Hepatocyte (in vitro differentiated cells): ENCODE measurements around the gene RALGAPB. TPM values are rescaled to one million over a fixed set of nuclear protein-coding genes. Genes with fewer than 3 reads are reported as not detected.

Experiments
- DNase-seq: peaks from one replicate; pipeline ENCODE4 v3.0.0-alpha.2; 2016; ENCODE audit warnings: low spot score
- H2AFZ ChIP-seq: fragments of 200-600 bp; sonication (generic); 2 replicates; pipeline ENCODE4 v1.6.0; 2016; ENCODE audit warnings: antibody characterized with exemption, mild to moderate bottlenecking
- H3K27ac ChIP-seq: fragments of 200-600 bp; sonication (generic); 2 replicates; pipeline ENCODE4 v1.5.1; 2016; ENCODE audit warnings: mild to moderate bottlenecking
- H3K27me3 ChIP-seq: fragments of 200-600 bp; sonication (generic); 2 replicates; pipeline ENCODE4 v1.6.1; 2016
- H3K36me3 ChIP-seq: fragments of 200-600 bp; sonication (generic); replicated peaks from 2 replicates; pipeline ENCODE4 v1.5.1; 2016; ENCODE audit warnings: low read depth; ENCODE audit not compliant: insufficient read depth
- H3K4me1 ChIP-seq: fragments of 200-600 bp; sonication (generic); 2 replicates; pipeline ENCODE4 v1.5.1; 2016; ENCODE audit warnings: mild to moderate bottlenecking, moderate library complexity; ENCODE audit not compliant: insufficient read depth
- H3K4me2 ChIP-seq: fragments of 200-600 bp; sonication (generic); 2 replicates; pipeline ENCODE4 v1.6.0; 2016
- H3K4me3 ChIP-seq: fragments of 200-600 bp; sonication (generic); 2 replicates; pipeline ENCODE4 v1.5.1; 2016; ENCODE audit warnings: mild to moderate bottlenecking
- H3K79me2 ChIP-seq: fragments of 200-600 bp; sonication (generic); 2 replicates; pipeline ENCODE4 v1.6.0; 2017; ENCODE audit warnings: mild to moderate bottlenecking
- H3K9me2 ChIP-seq: fragments of 200-600 bp; sonication (generic); replicated peaks from 2 replicates; pipeline ENCODE4 v1.6.0; 2017; ENCODE audit warnings: mild to moderate bottlenecking; ENCODE audit not compliant: insufficient read depth
- H3K9me3 ChIP-seq: fragments of 200-600 bp; sonication (generic); 2 replicates; pipeline ENCODE4 v1.5.1; 2016; ENCODE audit warnings: low read depth, mild to moderate bottlenecking
- H4K20me1 ChIP-seq: fragments of 200-600 bp; sonication (generic); 2 replicates; pipeline ENCODE4 v1.6.0; 2016; ENCODE audit warnings: mild to moderate bottlenecking; ENCODE audit not compliant: insufficient read depth, poor library complexity, severe bottlenecking
- EZH2 ChIP-seq: fragments of 200-600 bp; sonication (generic); IDR thresholded peaks from 2 replicates; pipeline ENCODE4 v1.6.1; 2016; ENCODE audit warnings: antibody characterized with exemption, mild to moderate bottlenecking, borderline replicate concordance
- EZH2phosphoT487 ChIP-seq: fragments of 200-600 bp; sonication (generic); IDR thresholded peaks from one replicate; pipeline ENCODE4 v1.6.1; 2018; ENCODE audit warnings: antibody characterized with exemption, mild to moderate bottlenecking, low read depth, moderate library complexity; ENCODE audit not compliant: unreplicated experiment, severe bottlenecking
- WGBS: methylation state at CpG from one replicate; pipeline ENCODE4 v1.1.6; 2016; ENCODE audit warnings: low lambda C conversion rate; ENCODE audit errors: missing lambda C conversion rate; 5-methylcytosine and 5-hydroxymethylcytosine counted together
- polyA plus RNA-seq: library from polyadenylated mRNA; unstranded; fragments of >200 nt; fragmentation: Nextera tagmentation; extraction: Ambion mirVana; gene quantifications from 2 replicates; pipeline ENCODE4 v1.2.1, GENCODE V29; 2016
- total RNA-seq: library from RNA; depleted of rRNA; stranded (reverse); fragments of >200 nt; gene quantifications from 2 replicates; pipeline ENCODE4 v1.2.3, GENCODE V29; 2014
- TF ChIP-seq, protein P1 (sequence below): fragments of 200-600 bp; sonication (generic); IDR thresholded peaks from 2 replicates; pipeline ENCODE4 v1.5.1; 2016; ENCODE audit warnings: antibody characterized with exemption, mild to moderate bottlenecking; ENCODE audit not compliant: poor library complexity

Gene RALGAPB
- total and polyA plus RNA-seq, 2 experiments from 2014 or later, result 7.7 to 31.8 TPM

GRCh38 chr20:38604873-38605303, 132.2 kb downstream of the RALGAPB start:
- no peak overlapping the region for H3K27ac ChIP-seq

GRCh38 chr20:38607351-38607750, 134.7 kb downstream of the RALGAPB start:
- Histone ChIP-seq H3K36me3 (no peaks in the 10 kb centered on the region), H3K4me2 (no peak overlapping the region), H4K20me1 (no peaks in the 10 kb centered on the region), H3K4me3 (no peak overlapping the region), H3K9me2 (no peaks in the 10 kb centered on the region), H3K79me2 (no peaks in the 10 kb centered on the region), H3K27ac (no peak overlapping the region), H3K27me3 (peaks cover 7% of the 10 kb centered on the region), H3K9me3 (no peaks in the 10 kb centered on the region), H2AFZ (no peak overlapping the region), H3K4me1 (no peaks in the 10 kb centered on the region)
- DNase-seq, result no peak
- no peak for TF ChIP-seq EZH2phosphoT487
- no peak for TF ChIP-seq EZH2
- TF ChIP-seq, protein P1, sequence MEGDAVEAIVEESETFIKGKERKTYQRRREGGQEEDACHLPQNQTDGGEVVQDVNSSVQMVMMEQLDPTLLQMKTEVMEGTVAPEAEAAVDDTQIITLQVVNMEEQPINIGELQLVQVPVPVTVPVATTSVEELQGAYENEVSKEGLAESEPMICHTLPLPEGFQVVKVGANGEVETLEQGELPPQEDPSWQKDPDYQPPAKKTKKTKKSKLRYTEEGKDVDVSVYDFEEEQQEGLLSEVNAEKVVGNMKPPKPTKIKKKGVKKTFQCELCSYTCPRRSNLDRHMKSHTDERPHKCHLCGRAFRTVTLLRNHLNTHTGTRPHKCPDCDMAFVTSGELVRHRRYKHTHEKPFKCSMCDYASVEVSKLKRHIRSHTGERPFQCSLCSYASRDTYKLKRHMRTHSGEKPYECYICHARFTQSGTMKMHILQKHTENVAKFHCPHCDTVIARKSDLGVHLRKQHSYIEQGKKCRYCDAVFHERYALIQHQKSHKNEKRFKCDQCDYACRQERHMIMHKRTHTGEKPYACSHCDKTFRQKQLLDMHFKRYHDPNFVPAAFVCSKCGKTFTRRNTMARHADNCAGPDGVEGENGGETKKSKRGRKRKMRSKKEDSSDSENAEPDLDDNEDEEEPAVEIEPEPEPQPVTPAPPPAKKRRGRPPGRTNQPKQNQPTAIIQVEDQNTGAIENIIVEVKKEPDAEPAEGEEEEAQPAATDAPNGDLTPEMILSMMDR, result no peak
- 61% methylated on average over 12 of the region's 12 CpGs for WGBS

More at GRCh38 chr20:38604873-38605303, 132.2 kb downstream of the RALGAPB start:
- peak; percentile 55 for DNase-seq
- no peaks in the 10 kb centered on the region for H3K36me3 ChIP-seq
- no peak overlapping the region for H3K4me2 ChIP-seq
- no peak overlapping the region for H3K4me3 ChIP-seq
- no peaks in the 10 kb centered on the region for H3K9me3 ChIP-seq
- WGBS, result 11% methylated on average over 4 of the region's 4 CpGs
- TF ChIP-seq, protein P1, result no peak
- TF ChIP-seq EZH2phosphoT487 (no peak), EZH2 (no peak)
- no peak overlapping the region for H2AFZ ChIP-seq
- H3K27me3 ChIP-seq, result peaks cover 26% of the 10 kb centered on the region
- H3K9me2 ChIP-seq, result no peaks in the 10 kb centered on the region
- H3K79me2 ChIP-seq, result no peaks in the 10 kb centered on the region
- H3K4me1 ChIP-seq, result peaks cover 5% of the 10 kb centered on the region
- H4K20me1 ChIP-seq, result no peaks in the 10 kb centered on the region

DNA sequence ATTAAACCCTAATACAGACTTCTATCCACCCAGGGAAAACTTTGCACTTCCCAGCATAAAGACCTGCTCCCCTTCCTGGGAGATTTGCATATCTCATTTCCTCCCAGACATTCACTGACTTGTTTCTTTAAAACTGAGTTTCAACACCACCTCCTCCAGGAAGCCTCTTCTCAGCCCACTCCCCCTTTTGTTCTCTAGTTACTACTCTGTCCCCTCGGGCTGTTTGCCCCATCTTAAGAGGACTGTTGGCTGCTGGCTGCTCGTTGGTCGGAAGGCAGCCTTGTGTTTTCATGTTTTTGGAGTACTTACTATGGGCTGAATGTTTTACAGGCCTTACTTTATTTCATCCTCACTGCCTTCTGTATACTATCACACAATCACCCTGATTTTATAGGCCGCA, 135.5 kb downstream of the RALGAPB start:
- H3K27me3 ChIP-seq, result no peaks in the 10 kb centered on the region
- H3K36me3 ChIP-seq, result no peaks in the 10 kb centered on the region
- 59% methylated on average over 4 of the region's 4 CpGs for WGBS
- no peaks in the 10 kb centered on the region for H3K4me1 ChIP-seq
- TF ChIP-seq EZH2, result no peak
- TF ChIP-seq EZH2phosphoT487, result no peak
- TF ChIP-seq, protein P1, result no peak
- H3K79me2 ChIP-seq, result no peaks in the 10 kb centered on the region
- no peak overlapping the region for H3K4me3 ChIP-seq
- H3K9me2 ChIP-seq, result no peaks in the 10 kb centered on the region
- no peak overlapping the region for H3K4me2 ChIP-seq
- no peaks in the 10 kb centered on the region for H4K20me1 ChIP-seq
- DNase-seq, result no peak
- no peak overlapping the region for H2AFZ ChIP-seq
- no peak overlapping the region for H3K27ac ChIP-seq
- no peaks in the 10 kb centered on the region for H3K9me3 ChIP-seq

DNA sequence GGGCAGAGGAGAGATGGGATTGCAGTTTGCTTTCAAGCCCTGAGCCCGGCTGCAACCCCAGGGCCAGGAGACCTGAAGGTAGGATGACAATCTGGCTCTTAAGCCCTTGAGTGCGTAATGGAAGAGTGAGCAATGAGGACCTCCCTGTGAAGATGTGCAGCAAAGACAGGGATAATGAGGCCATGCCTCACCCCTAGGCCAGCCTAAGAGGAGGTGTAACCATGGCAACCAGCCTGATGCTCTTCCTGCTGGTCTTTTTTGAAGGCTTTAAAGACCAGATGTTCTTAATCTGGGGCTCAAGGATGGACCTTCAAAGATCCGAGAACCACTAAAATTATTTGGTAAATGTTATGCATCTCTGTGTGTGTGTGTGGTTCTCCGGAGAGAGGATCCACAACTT, 137.2 kb downstream of the RALGAPB start:
- no peaks in the 10 kb centered on the region for H3K79me2 ChIP-seq
- no peaks in the 10 kb centered on the region for H3K9me3 ChIP-seq
- no peak overlapping the region for H3K4me2 ChIP-seq
- H3K9me2 ChIP-seq, result no peaks in the 10 kb centered on the region
- H3K36me3 ChIP-seq, result no peaks in the 10 kb centered on the region
- H3K4me3 ChIP-seq, result no peak overlapping the region
- TF ChIP-seq EZH2 (no peak), EZH2phosphoT487 (no peak)
- TF ChIP-seq, protein P1, result no peak
- H2AFZ ChIP-seq, result no peak overlapping the region
- H4K20me1 ChIP-seq, result no peaks in the 10 kb centered on the region
- H3K27ac ChIP-seq, result no peak overlapping the region
- 72% methylated on average over 4 of the region's 4 CpGs for WGBS
- no peaks in the 10 kb centered on the region for H3K27me3 ChIP-seq
- H3K4me1 ChIP-seq, result no peaks in the 10 kb centered on the region
- no peak for DNase-seq
